H9 (cell line): Measurements from ENCODE around the gene HEATR9. TPM values are rescaled to one million over a fixed set of nuclear protein-coding genes. Genes with fewer than 3 reads are reported as not detected.

Experiments used
- DNase-seq: peaks from one replicate; pipeline ENCODE4 v3.0.0-alpha.2; 2017
- H2AFZ ChIP-seq: one replicate; pipeline ENCODE4 v1.6.1; 2013; ENCODE audit warnings: mild to moderate bottlenecking, low read length, control low read depth, moderate library complexity
- H2AK5ac ChIP-seq: 2 replicates; pipeline ENCODE4 v1.6.1; 2013; ENCODE audit warnings: low read length, control low read depth, mixed read lengths; ENCODE audit not compliant: insufficient read length
- H2BK120ac ChIP-seq: one replicate; pipeline ENCODE4 v1.6.1; 2013; ENCODE audit warnings: low read depth, mild to moderate bottlenecking, low read length, control low read depth, inconsistent platforms; ENCODE audit not compliant: poor library complexity, severe bottlenecking
- H2BK12ac ChIP-seq: 2 replicates; pipeline ENCODE4 v1.6.1; 2013; ENCODE audit warnings: low read length, control low read depth, mixed read lengths, low read depth; ENCODE audit not compliant: insufficient read length
- H2BK15ac ChIP-seq: 2 replicates; pipeline ENCODE4 v1.6.1; 2013; ENCODE audit warnings: low read depth, low read length, control low read depth
- H2BK20ac ChIP-seq: one replicate; pipeline ENCODE4 v1.6.1; 2013; ENCODE audit warnings: low read depth, mild to moderate bottlenecking, low read length, control low read depth, inconsistent platforms; ENCODE audit not compliant: poor library complexity, severe bottlenecking
- H2BK5ac ChIP-seq: 2 replicates; pipeline ENCODE4 v1.6.1; 2013; ENCODE audit warnings: low read length, control low read depth, mixed read lengths; ENCODE audit not compliant: insufficient read length
- H3K14ac ChIP-seq: 2 replicates; pipeline ENCODE4 v1.6.1; 2013; ENCODE audit warnings: low read length, control low read depth; ENCODE audit not compliant: insufficient read depth
- H3K18ac ChIP-seq: 2 replicates; pipeline ENCODE4 v1.6.1; 2013; ENCODE audit warnings: low read depth, mild to moderate bottlenecking, mixed read lengths, low read length, control low read depth; ENCODE audit not compliant: insufficient read length
- H3K23ac ChIP-seq: 2 replicates; pipeline ENCODE4 v1.6.1; 2013; ENCODE audit warnings: low read length, control low read depth, mixed read lengths, low read depth; ENCODE audit not compliant: insufficient read length
- H3K23me2 ChIP-seq: 2 replicates; pipeline ENCODE4 v1.6.1; 2013; ENCODE audit warnings: low read depth, mild to moderate bottlenecking, mixed read lengths, low read length, control low read depth; ENCODE audit not compliant: insufficient read length, poor library complexity, severe bottlenecking
- H3K27ac ChIP-seq: 2 replicates; pipeline ENCODE4 v1.5.1; 2013; ENCODE audit warnings: low read length, control low read depth, mixed read lengths, low read depth; ENCODE audit not compliant: insufficient read length
- H3K27me3 ChIP-seq: 2 replicates; pipeline ENCODE4 v1.6.1; 2013; ENCODE audit warnings: low read length, control low read depth, inconsistent platforms; ENCODE audit not compliant: insufficient read depth
- H3K4ac ChIP-seq: 2 replicates; pipeline ENCODE4 v1.6.1; 2013; ENCODE audit warnings: low read depth, mild to moderate bottlenecking, control low read depth, inconsistent platforms, low read length, moderate library complexity
- H3K4me1 ChIP-seq: 2 replicates; pipeline ENCODE4 v1.6.1; 2013; ENCODE audit warnings: low read length, control low read depth, inconsistent platforms; ENCODE audit not compliant: insufficient read depth
- H3K4me2 ChIP-seq: 2 replicates; pipeline ENCODE4 v1.6.1; 2013; ENCODE audit warnings: low read length, control low read depth, mixed read lengths; ENCODE audit not compliant: insufficient read length, insufficient read depth
- H3K56ac ChIP-seq: 2 replicates; pipeline ENCODE4 v1.6.1; 2013; ENCODE audit warnings: low read depth, mild to moderate bottlenecking, mixed read lengths, low read length, control low read depth; ENCODE audit not compliant: insufficient read length
- H3K79me1 ChIP-seq: 2 replicates; pipeline ENCODE4 v1.6.1; 2013; ENCODE audit warnings: low read depth, mild to moderate bottlenecking, moderate library complexity, low read length, control low read depth, inconsistent platforms; ENCODE audit not compliant: insufficient read depth, poor library complexity, severe bottlenecking
- H3K79me2 ChIP-seq: 2 replicates; pipeline ENCODE4 v1.6.1; 2013; ENCODE audit warnings: low read length, control low read depth, inconsistent platforms; ENCODE audit not compliant: insufficient read depth
- H3K9ac ChIP-seq: 2 replicates; pipeline ENCODE4 v1.6.1; 2013; ENCODE audit warnings: low read length, control low read depth, mixed read lengths; ENCODE audit not compliant: insufficient read length; ENCODE audit errors: extremely low read depth
- H3K9me3 ChIP-seq: one replicate; pipeline ENCODE4 v1.6.1; 2013; ENCODE audit warnings: low read depth, low read length, inconsistent platforms; ENCODE audit not compliant: control insufficient read depth
- H3T11ph ChIP-seq: one replicate; pipeline ENCODE4 v1.6.1; 2013; ENCODE audit warnings: mild to moderate bottlenecking, low read length, control low read depth, inconsistent platforms
- H4K20me1 ChIP-seq: one replicate; pipeline ENCODE4 v1.6.1; 2013; ENCODE audit not compliant: control insufficient read depth, insufficient read length, insufficient read depth
- H4K5ac ChIP-seq: 2 replicates; pipeline ENCODE4 v1.6.1; 2013; ENCODE audit warnings: low read depth, mild to moderate bottlenecking, mixed read lengths, low read length, control low read depth; ENCODE audit not compliant: insufficient read length
- H4K8ac ChIP-seq: replicated peaks from 2 replicates; pipeline ENCODE4 v1.6.1; 2013; ENCODE audit warnings: low read length, control low read depth, mixed read lengths, low read depth; ENCODE audit not compliant: insufficient read length
- H4K91ac ChIP-seq: 2 replicates; pipeline ENCODE4 v1.6.1; 2013; ENCODE audit warnings: low read depth, mild to moderate bottlenecking, moderate library complexity, mixed read lengths, low read length, control low read depth; ENCODE audit not compliant: insufficient read length
- H3K27ac Mint-ChIP-seq, 3 experiments: 2 replicates in 2 of 3; 3 replicates in 1 of 3; pipeline ENCODE4 v1.8.0; 2020 to 2021; ENCODE audit warnings: mixed read lengths in 3 of 3, mild to moderate bottlenecking in 1 of 3, moderate library complexity in 1 of 3
- H3K27me3 Mint-ChIP-seq: 2 replicates; pipeline ENCODE4 v1.8.0; 2021; ENCODE audit warnings: low read depth, mild to moderate bottlenecking, moderate library complexity, mixed read lengths
- H3K36me3 Mint-ChIP-seq, 3 experiments: 2 replicates in 2 of 3; 3 replicates in 1 of 3; pipeline ENCODE4 v1.8.0; 2020 to 2021; ENCODE audit warnings: low read depth in 3 of 3, mixed read lengths in 3 of 3; ENCODE audit not compliant: insufficient read depth in 1 of 3
- H3K4me1 Mint-ChIP-seq, 2 experiments: 2 replicates each; pipeline ENCODE4 v1.8.0; 2020; ENCODE audit warnings: mixed read lengths in 2 of 2
- H3K4me3 Mint-ChIP-seq, 2 experiments: 2 replicates in 1 of 2; 3 replicates in 1 of 2; pipeline ENCODE4 v1.8.0; 2020 to 2021; ENCODE audit warnings: mild to moderate bottlenecking in 2 of 2, mixed read lengths in 2 of 2, moderate library complexity in 1 of 2
- H3K9me3 Mint-ChIP-seq, 2 experiments: 2 replicates in 1 of 2; 3 replicates in 1 of 2; pipeline ENCODE4 v1.8.0; 2020; ENCODE audit warnings: mild to moderate bottlenecking in 2 of 2, mixed read lengths in 2 of 2, moderate library complexity in 1 of 2
- CTCF ChIP-seq: fragments of 200-600 bp; sonication (generic); conservative IDR thresholded peaks from 3 replicates; pipeline ENCODE4 v1.8.0; 2021; ENCODE audit warnings: antibody characterized with exemption, mild to moderate bottlenecking
- WGBS: extraction: QIAGEN DNeasy Blood & Tissue Kit; methylation state at CpG from one replicate; pipeline ENCODE4 v1.1.7; 2013; ENCODE audit warnings: missing lambda C conversion rate, low lambda C conversion rate, mixed read lengths; ENCODE audit not compliant: insufficient read length; ENCODE audit errors: extremely low coverage; 5-methylcytosine and 5-hydroxymethylcytosine counted together
- total RNA-seq: library from RNA; stranded (reverse); gene quantifications from 2 replicates; pipeline ENCODE4 v1.2.1, GENCODE V29; 2021

The HEATR9 gene
- total RNA-seq, 1 experiment from 2014 or later = not detected

- peaks cover 0 to 3% of the 10 kb centered on the region in 2 experiments; a peak in 3 of 4 replicates for H3K4me1 Mint-ChIP-seq
- Histone ChIP-seq H2BK15ac (no peak overlapping the region), H4K20me1 (no peaks in the 10 kb centered on the region), H3K23me2 (no peaks in the 10 kb centered on the region), H3K27me3 (no peaks in the 10 kb centered on the region), H2AK5ac (no peak overlapping the region), H2BK5ac (no peak overlapping the region), H4K8ac (no peak overlapping the region), H3K79me1 (no peaks in the 10 kb centered on the region), H2BK120ac (no peak overlapping the region), H3K4me2 (no peak overlapping the region), H3K4me1 (no peaks in the 10 kb centered on the region), H3K27ac (no peak overlapping the region), H3K56ac (no peak overlapping the region), H2BK20ac (no peak overlapping the region), H3K23ac (no peak overlapping the region), H3K14ac (no peak overlapping the region), H3K9me3 (no peaks in the 10 kb centered on the region), H4K5ac (no peak overlapping the region), H3K9ac (no peak overlapping the region), H3K18ac (no peak overlapping the region), H2BK12ac (no peak overlapping the region), H3K79me2 (0 out of 2 replicates have a peak, but pooled peaks cover 1% of the 10 kb centered on the region), H3T11ph (no peak overlapping the region), H3K4ac (no peak overlapping the region), H2AFZ (no peak overlapping the region), H4K91ac (no peak overlapping the region)
- DNase-seq = no peak
- no peaks in the 10 kb centered on the region; a peak in 2 of 7 replicates for H3K36me3 Mint-ChIP-seq
- H3K27ac Mint-ChIP-seq = no peak overlapping the region
- H3K4me3 Mint-ChIP-seq = no peak overlapping the region
- H3K9me3 Mint-ChIP-seq = peaks cover 11 to 27% of the 10 kb centered on the region in 2 experiments; a peak in 4 of 5 replicates
- TF ChIP-seq CTCF = no peak
- no CpG with 5 or more reads among the region's 3 CpGs for whole genome bisulfite sequencing
- peaks cover 7% of the 10 kb centered on the region; the same call in 1 of the 2 replicates for H3K27me3 Mint-ChIP-seq
Observed at GRCh38 chr17:35906926-35907637, 38.4 kb upstream of the HEATR9 start.
